Adrenal gland (tissue), 12 donors: ENCODE results near the gene ITPK1. TPM values are rescaled to one million over a fixed set of nuclear protein-coding genes. Genes with fewer than 3 reads are reported as not detected.
A peak's percentile ranks its signal among the peaks of the same experiment; 100 is the strongest.

ENCODE experiments used
- DNase-seq, 7 donors: peaks; one replicate each; pipeline ENCODE4 v3.0.0-alpha.2; 2019 to 2020
- H3K27ac ChIP-seq, 5 donors: fragments of 200-600 bp; sonication (generic) in 4 of 5; 1 replicate in 3 of 5; 2 replicates in 2 of 5; pipeline versions ENCODE4 v1.5.1 to v1.8.0; 2016 to 2020; ENCODE audit warnings: mild to moderate bottlenecking in 1 of 5
- H3K27me3 ChIP-seq: fragments of 200-600 bp; 2 replicates; pipeline ENCODE4 v1.8.0; 2021
- H3K36me3 ChIP-seq, 2 donors: fragments of 200-600 bp; replicated peaks in 1 of 2; 1 replicate in 1 of 2; 2 replicates in 1 of 2; pipeline versions ENCODE4 v1.5.1 to v1.8.0; 2018 to 2022
- H3K4me1 ChIP-seq, 2 donors: fragments of 200-600 bp; replicated peaks in 1 of 2; 1 replicate in 1 of 2; 2 replicates in 1 of 2; pipeline versions ENCODE4 v1.5.1 to v1.8.0; 2018 to 2021
- H3K4me3 ChIP-seq, 4 donors: fragments of 200-600 bp; sonication (generic) in 3 of 4; one replicate each; pipeline ENCODE4 v1.5.1; 2016 to 2018
- H3K9me3 ChIP-seq, 3 donors: fragments of 200-600 bp; sonication (generic) in 1 of 3; replicated peaks in 1 of 3; 1 replicate in 2 of 3; 2 replicates in 1 of 3; pipeline versions ENCODE4 v1.5.1 to v1.8.0; 2016 to 2021
- POLR2A ChIP-seq, 2 donors: fragments of 450-650 bp; IDR thresholded peaks; one replicate each; pipeline ENCODE4 v1.6.1; 2017; ENCODE audit warnings: antibody characterized with exemption in 2 of 2, mild to moderate bottlenecking in 2 of 2, moderate library complexity in 1 of 2
- WGBS, 4 donors: extraction: QIAGEN DNeasy Blood & Tissue Kit in 2 of 4; methylation state at CpG; one replicate each; pipeline versions ENCODE4 v1.1.5 to v1.1.7; 2013 to 2017; 5-methylcytosine and 5-hydroxymethylcytosine counted together
- intact Hi-C, 2 donors: fragments of 100-400 bp; cut with DNase I; formaldehyde crosslinking; loops; one replicate each; pipeline versions ENCODE4 v1.14.1 to v1.15.0; 2022 to 2023
- polyA plus RNA-seq, 3 donors: library from polyadenylated mRNA; stranded (reverse); fragments of 200-250 nt in 2 of 3; fragments of 350-450 nt in 1 of 3; fragmentation: Illumina TruSeq in 1 of 3; extraction: RNeasy Lipid Tissue Mini Kit (QIAGEN cat#74804) in 1 of 3; gene quantifications; one replicate each; pipeline ENCODE4 v1.2.3, GENCODE V29; 2013 to 2014
- total RNA-seq, 9 donors: library from RNA; depleted of rRNA in 4 of 9; stranded (reverse); fragments of >200 nt in 4 of 9; fragments of 120-200 nt in 1 of 9; fragmentation: NEBNext Ultra II Directional in 1 of 9; extraction: Animal tissue kit (Norgen Biotek cat#: 25700) in 1 of 9; gene quantifications; one replicate each; pipeline versions ENCODE4 v1.1.0 to v1.2.4, GENCODE V29; 2013 to 2023
- TF ChIP-seq, protein P1 (sequence below), 6 experiments: fragments of 450-650 bp in 4 of 6; fragments of 200-600 bp in 2 of 6; sonication (generic) in 1 of 6; IDR thresholded peaks; 1 replicate in 5 of 6; 2 replicates in 1 of 6; pipeline versions ENCODE4 v1.5.1 to v1.8.0; 2016 to 2021; ENCODE audit warnings: antibody characterized with exemption in 6 of 6, mild to moderate bottlenecking in 2 of 6, moderate library complexity in 1 of 6
- donor health status: healthy with polysubstance abuse.
- donor health status: Bipolar disorder and iron deficiency.
- donor health status: DM: yes; HTN: yes; CAD: no.
- donor health status: DM: no; HTN: no; CAD: no.
- donor health status: DM: no; HTN: no; CAD: no.
- donor health status: DM: yes; HTN: yes; CAD: no.

The ITPK1 gene
- total and polyA plus RNA-seq, 12 donors = 28.1 to 182 (median 49.2) TPM

DNA sequence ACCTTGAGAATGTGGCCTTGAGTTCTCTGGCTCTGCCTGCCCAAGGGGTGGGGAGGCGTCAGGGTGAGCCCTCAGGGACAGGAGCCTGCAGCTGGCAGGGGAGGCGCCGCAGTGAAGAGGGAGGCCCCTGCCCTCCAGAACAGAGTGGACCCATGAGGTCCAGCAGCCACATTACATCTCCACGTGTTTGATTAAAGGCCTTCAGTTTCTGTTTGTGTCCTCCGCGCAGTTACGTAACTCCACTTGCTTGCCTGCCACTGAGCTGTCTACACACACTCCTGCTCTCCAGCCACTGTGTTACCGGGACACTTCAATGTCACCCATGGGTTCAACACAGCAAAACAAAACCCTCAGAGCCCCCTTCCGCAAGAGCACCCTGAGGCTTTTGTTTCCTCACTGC, 122.4 kb downstream of the ITPK1 start:
- Histone ChIP-seq H3K4me1 (peaks cover 5 to 11% of the 10 kb centered on the region in 2 donors), H3K9me3 (no peaks in the 10 kb centered on the region), H3K27me3 (no peaks in the 10 kb centered on the region), H3K36me3 (peaks cover 0 to 5% of the 10 kb centered on the region in 2 donors), H3K27ac (peak overlapping the region in 3 of 5 donors; percentile 47 to 78 (median 77)), H3K4me3 (no peak overlapping the region)
- peak; percentile 60 to 93 (median 81) for DNase-seq
- intact Hi-C loops = no loop called here
- 49 to 72% (median 53%) methylated on average over 9 of the region's 9 CpGs for WGBS, 4 donors
- peak in 1 of 2 donors; percentile 38 for TF ChIP-seq POLR2A (IDR thresholded peaks at IDR 0.05)
- TF ChIP-seq, protein P1, sequence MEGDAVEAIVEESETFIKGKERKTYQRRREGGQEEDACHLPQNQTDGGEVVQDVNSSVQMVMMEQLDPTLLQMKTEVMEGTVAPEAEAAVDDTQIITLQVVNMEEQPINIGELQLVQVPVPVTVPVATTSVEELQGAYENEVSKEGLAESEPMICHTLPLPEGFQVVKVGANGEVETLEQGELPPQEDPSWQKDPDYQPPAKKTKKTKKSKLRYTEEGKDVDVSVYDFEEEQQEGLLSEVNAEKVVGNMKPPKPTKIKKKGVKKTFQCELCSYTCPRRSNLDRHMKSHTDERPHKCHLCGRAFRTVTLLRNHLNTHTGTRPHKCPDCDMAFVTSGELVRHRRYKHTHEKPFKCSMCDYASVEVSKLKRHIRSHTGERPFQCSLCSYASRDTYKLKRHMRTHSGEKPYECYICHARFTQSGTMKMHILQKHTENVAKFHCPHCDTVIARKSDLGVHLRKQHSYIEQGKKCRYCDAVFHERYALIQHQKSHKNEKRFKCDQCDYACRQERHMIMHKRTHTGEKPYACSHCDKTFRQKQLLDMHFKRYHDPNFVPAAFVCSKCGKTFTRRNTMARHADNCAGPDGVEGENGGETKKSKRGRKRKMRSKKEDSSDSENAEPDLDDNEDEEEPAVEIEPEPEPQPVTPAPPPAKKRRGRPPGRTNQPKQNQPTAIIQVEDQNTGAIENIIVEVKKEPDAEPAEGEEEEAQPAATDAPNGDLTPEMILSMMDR (IDR thresholded peaks at IDR 0.05) = peak in 2 of 6 experiments; percentile 14 to 25

DNA sequence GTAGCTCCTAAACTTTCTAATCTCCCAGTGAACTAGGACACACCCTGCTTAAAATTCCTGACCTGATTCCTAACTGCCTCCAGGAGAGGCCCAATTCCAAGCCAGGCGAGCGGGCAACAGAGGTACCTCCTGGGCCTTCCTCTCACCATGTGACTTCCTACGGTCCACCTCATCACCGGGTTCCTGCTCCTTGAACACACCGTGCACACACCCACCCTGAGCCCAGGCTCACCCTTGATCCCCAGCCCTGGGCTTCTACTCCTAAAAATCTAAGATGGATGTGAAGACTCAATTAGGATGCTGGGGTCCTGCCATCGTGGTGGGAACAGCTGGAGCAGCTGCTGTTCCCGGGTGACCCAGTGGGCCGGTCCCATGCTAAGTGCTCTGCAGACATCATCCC, 124.2 kb downstream of the ITPK1 start:
- Histone ChIP-seq H3K9me3 (no peaks in the 10 kb centered on the region), H3K36me3 (peaks cover 0 to 5% of the 10 kb centered on the region in 2 donors), H3K27me3 (no peaks in the 10 kb centered on the region), H3K4me1 (peaks cover 7 to 14% of the 10 kb centered on the region in 2 donors), H3K4me3 (no peak overlapping the region), H3K27ac (peak overlapping the region in 1 of 5 donors; percentile 78)
- intact Hi-C loops = no loop called here
- DNase-seq = no peak
- TF ChIP-seq, protein P1 (IDR thresholded peaks at IDR 0.05) = no peak
- TF ChIP-seq POLR2A (IDR thresholded peaks at IDR 0.05) = no peak
- 98 to 100% (median 99%) methylated on average over 7 to 8 of the region's 8 CpGs for WGBS, 4 donors

DNA sequence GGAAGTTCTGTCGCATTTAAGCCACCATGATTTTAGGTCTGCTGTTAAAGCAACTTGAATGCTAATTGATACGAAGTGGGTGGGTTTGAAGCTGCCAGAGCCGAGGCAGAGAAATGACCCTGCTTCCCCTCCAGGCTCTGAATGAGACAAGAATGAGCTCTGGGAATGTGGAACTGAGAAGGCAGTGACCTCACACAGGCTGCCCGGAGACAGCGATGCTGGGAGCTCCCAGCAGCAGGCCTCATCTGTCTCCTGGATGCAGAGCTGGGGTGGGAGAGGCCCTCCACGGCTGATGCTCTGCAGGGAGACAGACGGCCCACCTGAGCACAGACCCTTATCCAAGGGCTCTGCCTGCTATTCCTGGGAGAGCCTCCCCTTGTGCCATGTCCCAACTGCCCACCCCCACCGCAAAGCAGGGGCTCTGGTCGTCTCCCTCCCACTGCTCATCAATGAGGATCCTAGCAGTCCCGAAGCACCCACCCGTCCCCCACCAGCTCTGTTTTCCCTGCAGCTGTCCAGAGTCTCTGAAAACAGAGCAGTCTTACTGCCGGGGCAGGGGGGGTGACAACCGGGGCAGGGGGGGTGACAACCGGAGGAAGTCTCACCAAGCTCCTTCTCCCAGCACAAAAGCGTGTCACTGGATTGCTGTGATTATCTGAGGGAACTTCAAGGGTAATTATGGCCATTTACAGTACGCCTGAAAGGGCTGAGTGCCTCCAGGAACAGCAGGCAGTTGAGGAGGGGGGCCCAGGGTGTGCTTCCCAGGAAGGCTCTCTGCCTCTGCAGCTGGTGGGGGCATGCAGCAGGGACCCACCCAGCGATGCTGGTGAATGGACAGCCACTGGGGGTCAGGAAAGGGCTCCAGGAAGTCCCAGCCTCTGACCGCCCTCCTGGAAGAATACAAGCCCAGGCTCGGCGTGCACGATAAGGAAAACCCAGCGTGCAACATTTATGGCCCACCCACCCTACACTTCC, 125.0 kb downstream of the ITPK1 start:
- no peaks in the 10 kb centered on the region for H3K27me3 ChIP-seq
- DNase-seq = peak in 1 of 7 donors; percentile 78
- no peak overlapping the region for H3K4me3 ChIP-seq
- peaks cover 15 to 22% of the 10 kb centered on the region in 2 donors for H3K4me1 ChIP-seq
- no peak for TF ChIP-seq POLR2A (IDR thresholded peaks at IDR 0.05)
- TF ChIP-seq, protein P1 (IDR thresholded peaks at IDR 0.05) = no peak
- intact Hi-C loops = no loop called here
- H3K9me3 ChIP-seq = no peaks in the 10 kb centered on the region
- peak overlapping the region in 1 of 5 donors; percentile 78 for H3K27ac ChIP-seq
- H3K36me3 ChIP-seq = peaks cover 0 to 5% of the 10 kb centered on the region in 2 donors
- 74 to 86% (median 80%) methylated on average over 6 to 22 of the region's 22 CpGs for WGBS, 4 donors
